Ovary (tissue), 3 donors: Measurements from ENCODE around the gene KLHDC8B.
"Not testable (repeated sequence)": the region's sequence is repeated elsewhere in the genome, so short reads cannot be mapped to it uniquely, and the experiment has no call there.

Experiments
- CTCF ChIP-seq, 3 donors: fragments of 450-650 bp in 2 of 3; fragments of 200-600 bp in 1 of 3; IDR thresholded peaks; one replicate each; pipeline versions ENCODE4 v1.5.1 to v1.8.0; 2016 to 2022; ENCODE audit warnings: antibody characterized with exemption in 3 of 3, mild to moderate bottlenecking in 1 of 3
- EP300 ChIP-seq: sonication (generic); formaldehyde crosslinking; IDR thresholded peaks from one replicate; pipeline ENCODE4 v1.6.1; 2017; ENCODE audit warnings: antibody characterized with exemption
- POLR2A ChIP-seq: fragments of 450-650 bp; IDR thresholded peaks from one replicate; pipeline ENCODE4 v1.6.1; 2017; ENCODE audit warnings: antibody characterized with exemption, mild to moderate bottlenecking, moderate library complexity
- donor health status: DM: no; HTN: no; CAD: no.

- TF ChIP-seq CTCF (IDR thresholded peaks at IDR 0.05); POLR2A; EP300: not testable (repeated sequence)
Measured at GRCh38 chr3:49216687-49217086, 45.3 kb downstream of the KLHDC8B start.
